Measurements from ENCODE around the gene SPRN.

GRCh38 chr10:133388973-133389818, 35.2 kb downstream of the SPRN start:
- TF ChIP-seq CTCF (conservative IDR thresholded peaks at IDR 0.05 in 1 of 2, IDR thresholded peaks at IDR 0.05 in 1 of 2; ENCODE audit: extremely low read depth in 1 of 2, insufficient read depth in 1 of 2, low read depth in 1 of 2, low read length in 2 of 2): no peak
- no peak for TF ChIP-seq EZH2 (IDR thresholded peaks at IDR 0.05; ENCODE audit: borderline replicate concordance, low read length)
